ENCODE results near the gene LSAMP. TPM values are rescaled to one million over a fixed set of nuclear protein-coding genes. Genes with fewer than 3 reads are reported as not detected.

The LSAMP gene
- not detected for total RNA-seq

GRCh38 chr3:116445311-116445841 lies at the start of gene LSAMP:
Gene LSAMP (minus strand): TSS chr3:116445487.

Measured in activated naive CD4-positive, alpha-beta T cell treated with anti-CD3 and anti-CD28 coated beads, Interleukin-2, amount 10 ng/mL, durations not matched to agents 5 hours and 36 hours (primary cell).